ENCODE results near the gene PI3. TPM values are rescaled to one million over a fixed set of nuclear protein-coding genes. Genes with fewer than 3 reads are reported as not detected.

The PI3 gene
- total and polyA plus RNA-seq, 4 donors: not detected

DNA sequence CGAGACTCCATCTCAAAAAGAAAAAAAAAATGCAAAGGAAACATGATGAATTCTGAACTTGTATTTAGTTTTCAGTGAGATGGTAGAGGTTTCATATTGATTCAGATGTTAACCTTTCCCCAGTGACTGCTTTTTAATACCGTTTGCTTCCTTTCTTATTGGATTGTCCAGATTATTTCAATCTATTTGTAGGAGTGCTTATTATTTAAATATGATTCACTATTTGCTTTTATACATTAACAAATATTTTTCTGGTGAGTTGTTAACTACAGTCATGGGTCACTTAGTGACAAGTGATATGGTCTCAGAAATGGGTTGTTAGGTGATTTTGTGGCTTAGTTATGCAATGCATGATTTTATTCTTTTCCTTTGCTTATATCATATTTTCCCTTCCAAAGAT, 8.4 kb downstream of the PI3 start:
- Histone ChIP-seq H3K9ac (ENCODE audit: low read depth in 1 of 2, low read length in 2 of 2) (no peak overlapping the region), H3K9me3 (ENCODE audit: control insufficient read depth in 4 of 4, low read length in 3 of 4) (no peaks in the 10 kb centered on the region), H3K4me3 (ENCODE audit: low read depth in 1 of 3, low read length in 3 of 3) (no peak overlapping the region), H3K27ac (ENCODE audit: low read depth in 1 of 2, low read length in 2 of 2) (no peak overlapping the region), H3K36me3 (ENCODE audit: control insufficient read depth in 4 of 4, insufficient read depth in 3 of 4, low read depth in 1 of 4, low read length in 3 of 4) (no peaks in the 10 kb centered on the region), H3K27me3 (ENCODE audit: control insufficient read depth in 4 of 4, insufficient read depth in 4 of 4, low read length in 3 of 4) (peaks cover 0 to 3% (median 0%) of the 10 kb centered on the region in 4 donors), H3K4me1 (ENCODE audit: control insufficient read depth in 4 of 4, insufficient read depth in 4 of 4, low read length in 3 of 4) (no peaks in the 10 kb centered on the region)
- TF ChIP-seq TAF1 (conservative IDR thresholded peaks at IDR 0.05) (no peak), HNF4G (IDR thresholded peaks at IDR 0.05) (no peak), RXRA (IDR thresholded peaks at IDR 0.05) (no peak), YY1 (IDR thresholded peaks at IDR 0.05) (no peak), JUND (IDR thresholded peaks at IDR 0.05) (no peak), HNF4A (conservative IDR thresholded peaks at IDR 0.05) (no peak), NR2F2 (IDR thresholded peaks at IDR 0.05) (no peak), GABPA (IDR thresholded peaks at IDR 0.05 in 1 of 2, conservative IDR thresholded peaks at IDR 0.05 in 1 of 2) (no peak), RAD21 (IDR thresholded peaks at IDR 0.05) (no peak)
- TF ChIP-seq, protein P1, sequence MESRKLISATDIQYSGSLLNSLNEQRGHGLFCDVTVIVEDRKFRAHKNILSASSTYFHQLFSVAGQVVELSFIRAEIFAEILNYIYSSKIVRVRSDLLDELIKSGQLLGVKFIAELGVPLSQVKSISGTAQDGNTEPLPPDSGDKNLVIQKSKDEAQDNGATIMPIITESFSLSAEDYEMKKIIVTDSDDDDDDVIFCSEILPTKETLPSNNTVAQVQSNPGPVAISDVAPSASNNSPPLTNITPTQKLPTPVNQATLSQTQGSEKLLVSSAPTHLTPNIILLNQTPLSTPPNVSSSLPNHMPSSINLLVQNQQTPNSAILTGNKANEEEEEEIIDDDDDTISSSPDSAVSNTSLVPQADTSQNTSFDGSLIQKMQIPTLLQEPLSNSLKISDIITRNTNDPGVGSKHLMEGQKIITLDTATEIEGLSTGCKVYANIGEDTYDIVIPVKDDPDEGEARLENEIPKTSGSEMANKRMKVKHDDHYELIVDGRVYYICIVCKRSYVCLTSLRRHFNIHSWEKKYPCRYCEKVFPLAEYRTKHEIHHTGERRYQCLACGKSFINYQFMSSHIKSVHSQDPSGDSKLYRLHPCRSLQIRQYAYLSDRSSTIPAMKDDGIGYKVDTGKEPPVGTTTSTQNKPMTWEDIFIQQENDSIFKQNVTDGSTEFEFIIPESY (IDR thresholded peaks at IDR 0.05): no peak
- TF ChIP-seq, protein P2, sequence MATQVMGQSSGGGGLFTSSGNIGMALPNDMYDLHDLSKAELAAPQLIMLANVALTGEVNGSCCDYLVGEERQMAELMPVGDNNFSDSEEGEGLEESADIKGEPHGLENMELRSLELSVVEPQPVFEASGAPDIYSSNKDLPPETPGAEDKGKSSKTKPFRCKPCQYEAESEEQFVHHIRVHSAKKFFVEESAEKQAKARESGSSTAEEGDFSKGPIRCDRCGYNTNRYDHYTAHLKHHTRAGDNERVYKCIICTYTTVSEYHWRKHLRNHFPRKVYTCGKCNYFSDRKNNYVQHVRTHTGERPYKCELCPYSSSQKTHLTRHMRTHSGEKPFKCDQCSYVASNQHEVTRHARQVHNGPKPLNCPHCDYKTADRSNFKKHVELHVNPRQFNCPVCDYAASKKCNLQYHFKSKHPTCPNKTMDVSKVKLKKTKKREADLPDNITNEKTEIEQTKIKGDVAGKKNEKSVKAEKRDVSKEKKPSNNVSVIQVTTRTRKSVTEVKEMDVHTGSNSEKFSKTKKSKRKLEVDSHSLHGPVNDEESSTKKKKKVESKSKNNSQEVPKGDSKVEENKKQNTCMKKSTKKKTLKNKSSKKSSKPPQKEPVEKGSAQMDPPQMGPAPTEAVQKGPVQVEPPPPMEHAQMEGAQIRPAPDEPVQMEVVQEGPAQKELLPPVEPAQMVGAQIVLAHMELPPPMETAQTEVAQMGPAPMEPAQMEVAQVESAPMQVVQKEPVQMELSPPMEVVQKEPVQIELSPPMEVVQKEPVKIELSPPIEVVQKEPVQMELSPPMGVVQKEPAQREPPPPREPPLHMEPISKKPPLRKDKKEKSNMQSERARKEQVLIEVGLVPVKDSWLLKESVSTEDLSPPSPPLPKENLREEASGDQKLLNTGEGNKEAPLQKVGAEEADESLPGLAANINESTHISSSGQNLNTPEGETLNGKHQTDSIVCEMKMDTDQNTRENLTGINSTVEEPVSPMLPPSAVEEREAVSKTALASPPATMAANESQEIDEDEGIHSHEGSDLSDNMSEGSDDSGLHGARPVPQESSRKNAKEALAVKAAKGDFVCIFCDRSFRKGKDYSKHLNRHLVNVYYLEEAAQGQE (IDR thresholded peaks at IDR 0.05): no peak
- TF ChIP-seq, protein P3, sequence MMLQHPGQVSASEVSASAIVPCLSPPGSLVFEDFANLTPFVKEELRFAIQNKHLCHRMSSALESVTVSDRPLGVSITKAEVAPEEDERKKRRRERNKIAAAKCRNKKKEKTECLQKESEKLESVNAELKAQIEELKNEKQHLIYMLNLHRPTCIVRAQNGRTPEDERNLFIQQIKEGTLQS (IDR thresholded peaks at IDR 0.05): no peak
- no peak for DNase-seq (ENCODE audit: low spot score)
- 80% methylated on average over 2 of the region's 2 CpGs for WGBS

DNA sequence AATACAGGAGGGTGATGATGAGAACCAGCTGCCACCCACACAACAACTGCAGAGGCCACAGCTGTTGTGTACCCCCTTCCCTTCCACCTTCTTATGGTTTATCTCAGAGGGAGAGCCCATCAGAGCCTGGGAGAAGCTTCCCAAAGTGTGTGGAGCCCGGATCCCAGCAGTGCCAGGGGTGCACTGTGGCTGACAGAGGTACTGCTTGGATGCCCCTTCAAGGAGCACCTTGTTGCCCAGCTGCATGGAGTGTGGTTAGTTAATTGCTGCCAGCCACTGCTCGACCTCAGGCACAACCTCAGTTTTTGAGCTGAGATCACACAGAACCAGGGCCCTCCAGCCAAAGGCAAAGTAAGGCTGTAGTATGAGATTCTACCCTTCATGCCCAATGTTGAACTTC, 13.0 kb downstream of the PI3 start:
- Histone ChIP-seq H3K4me3 (ENCODE audit: low read depth in 1 of 3, low read length in 3 of 3) (no peak overlapping the region), H3K27me3 (ENCODE audit: control insufficient read depth in 4 of 4, insufficient read depth in 4 of 4, low read length in 3 of 4) (no peaks in the 10 kb centered on the region), H3K27ac (ENCODE audit: low read depth in 1 of 2, low read length in 2 of 2) (no peak overlapping the region), H3K4me1 (ENCODE audit: control insufficient read depth in 4 of 4, insufficient read depth in 4 of 4, low read length in 3 of 4) (no peaks in the 10 kb centered on the region), H3K9ac (ENCODE audit: low read depth in 1 of 2, low read length in 2 of 2) (no peak overlapping the region), H3K36me3 (ENCODE audit: control insufficient read depth in 4 of 4, insufficient read depth in 3 of 4, low read depth in 1 of 4, low read length in 3 of 4) (no peaks in the 10 kb centered on the region), H3K9me3 (ENCODE audit: control insufficient read depth in 4 of 4, low read length in 3 of 4) (no peaks in the 10 kb centered on the region)
- WGBS: 55% methylated on average over 2 of the region's 2 CpGs
- no peak for DNase-seq (ENCODE audit: low spot score)
- TF ChIP-seq SP1 (IDR thresholded peaks at IDR 0.05) (no peak), FOXA2 (IDR thresholded peaks at IDR 0.05) (no peak), TAF1 (conservative IDR thresholded peaks at IDR 0.05) (no peak), FOXA1 (IDR thresholded peaks at IDR 0.05) (no peak), EGR1 (IDR thresholded peaks at IDR 0.05; ENCODE audit: low read depth in 2 of 2) (no peak)
- TF ChIP-seq, protein P1 (IDR thresholded peaks at IDR 0.05): no peak
- TF ChIP-seq, protein P3 (IDR thresholded peaks at IDR 0.05): no peak
- TF ChIP-seq, protein P4, sequence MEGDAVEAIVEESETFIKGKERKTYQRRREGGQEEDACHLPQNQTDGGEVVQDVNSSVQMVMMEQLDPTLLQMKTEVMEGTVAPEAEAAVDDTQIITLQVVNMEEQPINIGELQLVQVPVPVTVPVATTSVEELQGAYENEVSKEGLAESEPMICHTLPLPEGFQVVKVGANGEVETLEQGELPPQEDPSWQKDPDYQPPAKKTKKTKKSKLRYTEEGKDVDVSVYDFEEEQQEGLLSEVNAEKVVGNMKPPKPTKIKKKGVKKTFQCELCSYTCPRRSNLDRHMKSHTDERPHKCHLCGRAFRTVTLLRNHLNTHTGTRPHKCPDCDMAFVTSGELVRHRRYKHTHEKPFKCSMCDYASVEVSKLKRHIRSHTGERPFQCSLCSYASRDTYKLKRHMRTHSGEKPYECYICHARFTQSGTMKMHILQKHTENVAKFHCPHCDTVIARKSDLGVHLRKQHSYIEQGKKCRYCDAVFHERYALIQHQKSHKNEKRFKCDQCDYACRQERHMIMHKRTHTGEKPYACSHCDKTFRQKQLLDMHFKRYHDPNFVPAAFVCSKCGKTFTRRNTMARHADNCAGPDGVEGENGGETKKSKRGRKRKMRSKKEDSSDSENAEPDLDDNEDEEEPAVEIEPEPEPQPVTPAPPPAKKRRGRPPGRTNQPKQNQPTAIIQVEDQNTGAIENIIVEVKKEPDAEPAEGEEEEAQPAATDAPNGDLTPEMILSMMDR (IDR thresholded peaks at IDR 0.05; ENCODE audit: low read depth, low read length, missing input control): no peak
